IMR-90 (cell line): ENCODE data around the gene CSF1. TPM values are rescaled to one million over a fixed set of nuclear protein-coding genes. Genes with fewer than 3 reads are reported as not detected.

ENCODE experiments used
- ATAC-seq: fragments of 200-7000 bp; cut with Tn5 transposase; 2 replicates; pipeline ENCODE4 v1.9.1; 2020; ENCODE audit warnings: low read depth, mild to moderate bottlenecking, moderate library complexity
- BruUV-seq: library from RNA; stranded (reverse); fragments of 400-500 nt; replicated peaks from 2 replicates; lab custom pipeline; 2021; lab: Mats Ljungman, UMichigan
- CTCF ChIA-PET: fragments of 300-600 bp; formaldehyde crosslinking; extraction: SDS; loops from one replicate; lab custom pipeline; 2021; ENCODE audit warnings: antibody characterized with exemption; lab: Yijun Ruan, JAX
- POLR2A ChIA-PET: fragments of 300-600 bp; sonication (Branson Sonifier 250); formaldehyde crosslinking; loops from one replicate; lab custom pipeline; 2022; ENCODE audit warnings: antibody characterized with exemption; ENCODE audit not compliant: unreplicated experiment; lab: Charles Lee
- DNase-seq: peaks from one replicate; pipeline ENCODE4 v3.0.0; 2013
- H2AFZ ChIP-seq: replicated peaks from 2 replicates; pipeline ENCODE3; 2013; ENCODE audit warnings: low read length, mild to moderate bottlenecking; ENCODE audit not compliant: poor library complexity
- H2AK5ac ChIP-seq: 2 replicates; pipeline ENCODE4 v1.6.1; 2013; ENCODE audit warnings: low read depth, low read length, inconsistent platforms
- H2AK9ac ChIP-seq: replicated peaks from 2 replicates; pipeline ENCODE3; 2013; ENCODE audit warnings: mild to moderate bottlenecking, low read depth, low read length, moderate library complexity; ENCODE audit not compliant: poor library complexity
- H2BK120ac ChIP-seq: 2 replicates; pipeline ENCODE4 v1.6.1; 2013; ENCODE audit warnings: low read depth, low read length, inconsistent platforms
- H2BK15ac ChIP-seq: 3 replicates; pipeline ENCODE4 v1.6.1; 2013; ENCODE audit warnings: low read depth, low read length, inconsistent platforms
- H2BK20ac ChIP-seq: 2 replicates; pipeline ENCODE4 v1.6.1; 2013; ENCODE audit warnings: low read depth, mild to moderate bottlenecking, inconsistent platforms, low read length, moderate library complexity
- H2BK5ac ChIP-seq: 2 replicates; pipeline ENCODE4 v1.6.1; 2013; ENCODE audit warnings: mild to moderate bottlenecking, low read depth, low read length, inconsistent platforms; ENCODE audit not compliant: poor library complexity, severe bottlenecking
- H3K14ac ChIP-seq: replicated peaks from 2 replicates; pipeline ENCODE4 v1.6.1; 2013; ENCODE audit warnings: low read depth, low read length, inconsistent platforms
- H3K18ac ChIP-seq: 2 replicates; pipeline ENCODE4 v1.6.1; 2013; ENCODE audit warnings: low read depth, low read length, control low read depth
- H3K23ac ChIP-seq: 2 replicates; pipeline ENCODE4 v1.6.1; 2013; ENCODE audit warnings: low read depth, low read length, inconsistent platforms
- H3K27ac ChIP-seq: 2 replicates; pipeline ENCODE4 v1.5.1; 2013; ENCODE audit warnings: mild to moderate bottlenecking, control low read depth, low read length; ENCODE audit not compliant: insufficient read depth
- H3K27me3 ChIP-seq: 2 replicates; pipeline ENCODE4 v1.6.1; 2013; ENCODE audit warnings: low read length; ENCODE audit not compliant: control insufficient read depth, insufficient read depth
- H3K36me3 ChIP-seq: 2 replicates; pipeline ENCODE4 v1.6.1; 2013; ENCODE audit warnings: low read length, mixed read lengths; ENCODE audit not compliant: control insufficient read depth, insufficient read depth
- H3K4ac ChIP-seq: 2 replicates; pipeline ENCODE4 v1.6.1; 2013; ENCODE audit warnings: low read depth, low read length, inconsistent platforms
- H3K4me1 ChIP-seq: 2 replicates; pipeline ENCODE4 v1.6.1; 2013; ENCODE audit warnings: low read length, mixed read lengths; ENCODE audit not compliant: control insufficient read depth, insufficient read depth
- H3K4me2 ChIP-seq: 2 replicates; pipeline ENCODE4 v1.6.1; 2013; ENCODE audit warnings: low read depth, mild to moderate bottlenecking, control low read depth, low read length, moderate library complexity
- H3K4me3 ChIP-seq: 2 replicates; pipeline ENCODE4 v1.5.1; 2013; ENCODE audit warnings: low read depth, mild to moderate bottlenecking, control low read depth, low read length, moderate library complexity; ENCODE audit not compliant: insufficient read depth
- H3K56ac ChIP-seq: 2 replicates; pipeline ENCODE4 v1.6.1; 2013; ENCODE audit warnings: low read length, inconsistent platforms; ENCODE audit not compliant: insufficient read depth; ENCODE audit errors: extremely low read depth
- H3K79me1 ChIP-seq, 2 experiments: 2 replicates each; pipeline ENCODE4 v1.6.1; 2013; ENCODE audit warnings: low read length in 2 of 2, inconsistent platforms in 1 of 2, low read depth in 1 of 2
- H3K9ac ChIP-seq: 2 replicates; pipeline ENCODE4 v1.6.1; 2013; ENCODE audit warnings: low read depth, low read length, control low read depth
- H3K9me1 ChIP-seq: 2 replicates; pipeline ENCODE4 v1.6.1; 2013; ENCODE audit warnings: low read length, inconsistent platforms; ENCODE audit not compliant: insufficient read depth
- H3K9me3 ChIP-seq: 2 replicates; pipeline ENCODE4 v1.6.1; 2013; ENCODE audit warnings: low read length; ENCODE audit not compliant: control insufficient read depth, insufficient read depth
- H4K20me1 ChIP-seq: 2 replicates; pipeline ENCODE4 v1.6.1; 2013; ENCODE audit warnings: low read length, inconsistent platforms; ENCODE audit not compliant: insufficient read depth
- H4K5ac ChIP-seq: 2 replicates; pipeline ENCODE4 v1.6.1; 2013; ENCODE audit warnings: mild to moderate bottlenecking, low read depth, low read length, control low read depth
- H4K8ac ChIP-seq, 2 experiments: 2 replicates each; pipeline ENCODE4 v1.6.1; 2013; ENCODE audit warnings: low read depth in 2 of 2, low read length in 2 of 2, control low read depth in 1 of 2, inconsistent platforms in 1 of 2
- H4K91ac ChIP-seq: 2 replicates; pipeline ENCODE4 v1.6.1; 2013; ENCODE audit warnings: low read depth, low read length, inconsistent platforms; ENCODE audit not compliant: insufficient read depth
- BHLHE40 ChIP-seq: fragments of 150-350 bp; IDR thresholded peaks from 2 replicates; pipeline ENCODE4 v1.6.1; 2016; ENCODE audit warnings: mild to moderate bottlenecking, low read depth, low read length
- CEBPB ChIP-seq: IDR thresholded peaks from 2 replicates; pipeline ENCODE4 v1.6.1; 2012; ENCODE audit warnings: low read depth, low read length, improper control_type of control experiment
- CHD1 ChIP-seq: IDR thresholded peaks from 2 replicates; pipeline ENCODE4 v1.6.1; 2012; ENCODE audit warnings: low read depth, low read length, improper control_type of control experiment
- CTCF ChIP-seq: conservative IDR thresholded peaks from 2 replicates; pipeline ENCODE4 v1.5.1; 2012; ENCODE audit warnings: mild to moderate bottlenecking, low read depth, low read length, improper control_type of control experiment
- ELK1 ChIP-seq: fragments of 150-350 bp; IDR thresholded peaks from 2 replicates; pipeline ENCODE4 v1.6.1; 2016; ENCODE audit warnings: low read depth, mild to moderate bottlenecking, low read length, moderate library complexity, borderline replicate concordance
- FOS ChIP-seq: fragments of 150-350 bp; IDR thresholded peaks from 2 replicates; pipeline ENCODE4 v1.6.1; 2016; ENCODE audit warnings: low read depth, low read length
- MAFK ChIP-seq: IDR thresholded peaks from 2 replicates; pipeline ENCODE4 v1.6.1; 2012; ENCODE audit warnings: low read depth, low read length, improper control_type of control experiment
- MAZ ChIP-seq: IDR thresholded peaks from 2 replicates; pipeline ENCODE4 v1.6.1; 2012; ENCODE audit warnings: low read depth, mild to moderate bottlenecking, low read length, improper control_type of control experiment, moderate library complexity, borderline replicate concordance
- MXI1 ChIP-seq: IDR thresholded peaks from 2 replicates; pipeline ENCODE4 v1.6.1; 2012; ENCODE audit warnings: low read depth, mild to moderate bottlenecking, low read length, moderate library complexity, borderline replicate concordance
- NFE2L2 ChIP-seq: fragments of 150-350 bp; IDR thresholded peaks from 2 replicates; pipeline ENCODE4 v1.6.1; 2016; ENCODE audit warnings: low read depth, mild to moderate bottlenecking, low read length
- POLR2A ChIP-seq: IDR thresholded peaks from 2 replicates; pipeline ENCODE4 v1.6.1; 2012; ENCODE audit warnings: mild to moderate bottlenecking, low read depth, low read length
- RAD21 ChIP-seq: IDR thresholded peaks from 2 replicates; pipeline ENCODE4 v1.6.1; 2012; ENCODE audit warnings: low read length, improper control_type of control experiment
- RCOR1 ChIP-seq: IDR thresholded peaks from 2 replicates; pipeline ENCODE4 v1.6.1; 2012; ENCODE audit warnings: mild to moderate bottlenecking, low read length, improper control_type of control experiment; ENCODE audit not compliant: insufficient replicate concordance
- RFX5 ChIP-seq: IDR thresholded peaks from 2 replicates; pipeline ENCODE4 v1.8.0; 2012; ENCODE audit warnings: low read depth, mild to moderate bottlenecking, low read length, moderate library complexity
- SMC3 ChIP-seq: fragments of 150-350 bp; IDR thresholded peaks from 2 replicates; pipeline ENCODE4 v1.6.1; 2016; ENCODE audit warnings: low read depth, mild to moderate bottlenecking, antibody characterized with exemption, low read length, moderate library complexity
- USF2 ChIP-seq: fragments of 150-350 bp; IDR thresholded peaks from 2 replicates; pipeline ENCODE4 v1.6.1; 2017; ENCODE audit warnings: mild to moderate bottlenecking, antibody characterized with exemption, low read length, low read depth
- WGBS, 2 experiments: methylation state at CpG; one replicate each; pipeline versions ENCODE4 v1.1.5 to v1.1.7; 2013; ENCODE audit warnings: missing lambda C conversion rate in 2 of 2; ENCODE audit not compliant: insufficient read length in 1 of 2; ENCODE audit errors: extremely low coverage in 2 of 2; 5-methylcytosine and 5-hydroxymethylcytosine counted together
- dilution Hi-C: fragments of 300-500 bp; cut with HindIII; formaldehyde crosslinking; loops from one replicate; pipeline ENCODE4 v1.14.3; 2018; ENCODE audit warnings: low sequenced_read_pairs; ENCODE audit not compliant: unreplicated experiment
- in situ Hi-C: fragments of 300-500 bp; cut with MboI; formaldehyde crosslinking; loops from 3 replicates; pipeline ENCODE4 v1.14.3; 2019; ENCODE audit warnings: low sequenced_read_pairs, inconsistent platforms, mixed read lengths
- intact Hi-C: fragments of 100-400 bp; cut with micrococcal nuclease; formaldehyde crosslinking; loops from 2 replicates; pipeline ENCODE4 v1.10.0; 2022
- polyA plus RNA-seq, 3 experiments: library from polyadenylated mRNA; depleted of rRNA; stranded (reverse); fragments of >200 nt; gene quantifications; 2 replicates each; pipeline ENCODE4 v1.2.3, GENCODE V29; 2012; ENCODE audit warnings: low replicate concordance in 1 of 3
- total RNA-seq: library from RNA; depleted of rRNA; stranded (reverse); fragments of >200 nt; gene quantifications from 2 replicates; pipeline ENCODE4 v1.2.3, GENCODE V29; 2012

Gene CSF1
- total and polyA plus RNA-seq, 2 of the 4 experiments (the other 2 are of a cell fraction): 14.3 to 22.0 TPM

- intact Hi-C loops (loop anchor here (2.0 kb wide), 1 partner anchor 60 kb away; no protein-coding TSS in a partner anchor), in situ Hi-C loops (loop anchor here (5.0 to 25.0 kb wide), 3 partner anchors 59 to 274 kb away; no protein-coding TSS in a partner anchor), dilution Hi-C loops (no loop called here)
- Histone ChIP-seq H3K27ac (no peak overlapping the region), H3K4me3 (no peak overlapping the region), H4K8ac (peak overlapping the region; percentile 6 to 68; a peak in 2 of 4 replicates), H3K4ac (peak overlapping the region; percentile 86), H3K56ac (no peak overlapping the region), H4K91ac (peak overlapping the region; percentile 72), H2AFZ (no peak overlapping the region), H3K9me3 (no peaks in the 10 kb centered on the region), H3K79me1 (peaks cover 30 to 93% of the 10 kb centered on the region in 2 experiments), H2AK5ac (peak overlapping the region; percentile 82), H4K5ac (peak overlapping the region; percentile 40; the same call in 1 of the 2 replicates), H2BK20ac (peak overlapping the region; percentile 45), H2AK9ac (no peak overlapping the region), H3K36me3 (peaks cover 84% of the 10 kb centered on the region), H2BK120ac (peak overlapping the region; percentile 69), H3K9me1 (peaks cover 35% of the 10 kb centered on the region), H2BK5ac (no peak overlapping the region), H3K14ac (peak overlapping the region; percentile 76; the same call in 1 of the 2 replicates), H3K27me3 (no peaks in the 10 kb centered on the region), H4K20me1 (peaks cover 31% of the 10 kb centered on the region), H3K9ac (no peak overlapping the region), H3K18ac (no peak overlapping the region; the same call in 1 of the 2 replicates), H3K4me2 (no peak overlapping the region), H3K23ac (peak overlapping the region; percentile 41; the same call in 1 of the 2 replicates), H2BK15ac (peak overlapping the region; percentile 87; the same call in 2 of the 3 replicates), H3K4me1 (peaks cover 20% of the 10 kb centered on the region)
- no peak for ATAC-seq
- CTCF ChIA-PET: interaction anchor here (3.9 kb wide), 1 partner anchor 66 kb away, joined by 21 read pairs; the partner anchor contains the start of gene AHCYL1
- TF ChIP-seq CEBPB (no peak), CTCF (no peak), POLR2A (no peak), USF2 (no peak), RAD21 (no peak), SMC3 (no peak), RCOR1 (no peak), RFX5 (no peak), NFE2L2 (no peak), MAZ (no peak), CHD1 (no peak), FOS (no peak), BHLHE40 (no peak), MXI1 (no peak), MAFK (no peak), ELK1 (no peak)
- BruUV-seq: no TSS peak
- POLR2A ChIA-PET: interaction anchor here (0.7 to 1.1 kb wide), 2 partner anchors 137 to 1115 kb away, joined by 9 to 19 read pairs; no protein-coding TSS in a partner anchor
- 95% methylated on average over 7 of the region's 7 CpGs; no CpG with 5 or more reads in 1 of the 2 experiments for WGBS, 2 experiments
- no peak for DNase-seq
Measured at GRCh38 chr1:109918671-109919070, 8.0 kb downstream of the CSF1 start.
